Stimulated activated naive CD8-positive, alpha-beta T cell treated with anti-CD3 and anti-CD28 coated beads, Interleukin-15, amount 100 ng/mL, for 72 hours (primary cell): Measurements from ENCODE around the gene UBC.

ENCODE experiments used
- ATAC-seq: fragments of 150-1000 bp; cut with Tn5 transposase; 2 replicates; pipeline ENCODE4 v1.10.0; 2021; ENCODE audit warnings: mild to moderate bottlenecking, moderate library complexity
- DNase-seq, 2 donors: peaks; one replicate each; pipeline ENCODE4 v3.0.0; 2021 to 2022
- H3K27ac Mint-ChIP-seq, 2 donors: one replicate each; pipeline ENCODE4 v1.8.0; 2022; ENCODE audit warnings: mild to moderate bottlenecking in 2 of 2, mixed read lengths in 2 of 2, moderate library complexity in 2 of 2
- H3K27me3 Mint-ChIP-seq: one replicate; pipeline ENCODE4 v1.8.0; 2022; ENCODE audit warnings: mixed read lengths
- H3K4me1 Mint-ChIP-seq: one replicate; pipeline ENCODE4 v1.8.0; 2022; ENCODE audit warnings: mild to moderate bottlenecking, mixed read lengths
- H3K4me3 Mint-ChIP-seq, 2 donors: one replicate each; pipeline ENCODE4 v1.8.0; 2022; ENCODE audit warnings: mild to moderate bottlenecking in 2 of 2, mixed read lengths in 2 of 2, moderate library complexity in 1 of 2
- H3K9me3 Mint-ChIP-seq, 2 donors: one replicate each; pipeline ENCODE4 v1.8.0; 2022; ENCODE audit warnings: mixed read lengths in 2 of 2

The UBC gene

GRCh38 chr12:124914392-124915238 is at the start of gene UBC:
UBC (minus strand) TSS chr12:124914650; CDS start chr12:124913771, 879 bp downstream.
- peaks cover 89% of the 10 kb centered on the region for H3K4me1 Mint-ChIP-seq
- H3K4me3 Mint-ChIP-seq, result peak within 1 kb of the TSS; percentile 99 to 100
- H3K27me3 Mint-ChIP-seq, result no peaks in the 10 kb centered on the region
- DNase-seq (peak; percentile 91 to 94), ATAC-seq (peak; percentile 44)
- peak within 1 kb of the TSS; percentile 100 for H3K27ac Mint-ChIP-seq
- H3K9me3 Mint-ChIP-seq, result no peaks in the 10 kb centered on the region

GRCh38 chr12:124963211-124963610 is 48.8 kb upstream of the UBC start:
- no peaks in the 10 kb centered on the region for H3K27me3 Mint-ChIP-seq
- no peak overlapping the region for H3K4me3 Mint-ChIP-seq
- H3K9me3 Mint-ChIP-seq, result no peaks in the 10 kb centered on the region
- H3K4me1 Mint-ChIP-seq, result no peaks in the 10 kb centered on the region
- no peak for ATAC-seq
- DNase-seq, result no peak
- H3K27ac Mint-ChIP-seq, result no peak overlapping the region

GRCh38 chr12:124961055-124961454 is 46.6 kb upstream of the UBC start:
- ATAC-seq (no peak), DNase-seq (no peak)
- Mint-ChIP-seq H3K4me3 (no peak overlapping the region), H3K27me3 (no peaks in the 10 kb centered on the region), H3K4me1 (no peaks in the 10 kb centered on the region), H3K9me3 (no peaks in the 10 kb centered on the region), H3K27ac (peak overlapping the region in 1 of 2 donors; percentile 88)

GRCh38 chr12:124956571-124956970 is 42.1 kb upstream of the UBC start:
- H3K9me3 Mint-ChIP-seq, result no peaks in the 10 kb centered on the region
- H3K4me1 Mint-ChIP-seq, result no peaks in the 10 kb centered on the region
- ATAC-seq (no peak), DNase-seq (no peak)
- H3K27ac Mint-ChIP-seq, result no peak overlapping the region
- H3K27me3 Mint-ChIP-seq, result no peaks in the 10 kb centered on the region
- no peak overlapping the region for H3K4me3 Mint-ChIP-seq

GRCh38 chr12:124954771-124955170 is 40.3 kb upstream of the UBC start:
- no peaks in the 10 kb centered on the region for H3K9me3 Mint-ChIP-seq
- H3K4me1 Mint-ChIP-seq, result no peaks in the 10 kb centered on the region
- no peak overlapping the region for H3K4me3 Mint-ChIP-seq
- DNase-seq (no peak), ATAC-seq (no peak)
- H3K27ac Mint-ChIP-seq, result no peak overlapping the region
- no peaks in the 10 kb centered on the region for H3K27me3 Mint-ChIP-seq

- Mint-ChIP-seq H3K4me3 (no peak overlapping the region), H3K4me1 (no peaks in the 10 kb centered on the region), H3K9me3 (no peaks in the 10 kb centered on the region), H3K27ac (no peak overlapping the region), H3K27me3 (no peaks in the 10 kb centered on the region)
- ATAC-seq (no peak), DNase-seq (no peak)
Observed at GRCh38 chr12:124953689-124954405, 39.4 kb upstream of the UBC start.

- no peaks in the 10 kb centered on the region for H3K9me3 Mint-ChIP-seq
- H3K4me1 Mint-ChIP-seq, result no peaks in the 10 kb centered on the region
- no peak overlapping the region for H3K4me3 Mint-ChIP-seq
- no peaks in the 10 kb centered on the region for H3K27me3 Mint-ChIP-seq
- DNase-seq (no peak), ATAC-seq (no peak)
- no peak overlapping the region for H3K27ac Mint-ChIP-seq
Observed at GRCh38 chr12:124952801-124953200, 38.4 kb upstream of the UBC start.

GRCh38 chr12:124952295-124952694 is 37.8 kb upstream of the UBC start:
- ATAC-seq (peak; percentile 29), DNase-seq (no peak)
- Mint-ChIP-seq H3K27me3 (no peaks in the 10 kb centered on the region), H3K27ac (no peak overlapping the region), H3K4me3 (no peak overlapping the region), H3K9me3 (no peaks in the 10 kb centered on the region), H3K4me1 (no peaks in the 10 kb centered on the region)

- H3K4me3 Mint-ChIP-seq, result no peak overlapping the region
- no peaks in the 10 kb centered on the region for H3K9me3 Mint-ChIP-seq
- DNase-seq, result no peak
- H3K27ac Mint-ChIP-seq, result no peak overlapping the region
- H3K27me3 Mint-ChIP-seq, result no peaks in the 10 kb centered on the region
- ATAC-seq, result no peak
- H3K4me1 Mint-ChIP-seq, result no peaks in the 10 kb centered on the region
Observed at GRCh38 chr12:124949779-124950728, 35.6 kb upstream of the UBC start.

GRCh38 chr12:124949066-124949465 is 34.6 kb upstream of the UBC start:
- no peak overlapping the region for H3K4me3 Mint-ChIP-seq
- H3K4me1 Mint-ChIP-seq, result no peaks in the 10 kb centered on the region
- DNase-seq (no peak), ATAC-seq (no peak)
- H3K9me3 Mint-ChIP-seq, result no peaks in the 10 kb centered on the region
- H3K27me3 Mint-ChIP-seq, result no peaks in the 10 kb centered on the region
- no peak overlapping the region for H3K27ac Mint-ChIP-seq

- ATAC-seq, result no peak
- no peak for DNase-seq
- Mint-ChIP-seq H3K27me3 (no peaks in the 10 kb centered on the region), H3K9me3 (no peaks in the 10 kb centered on the region), H3K4me3 (no peak overlapping the region), H3K27ac (peak overlapping the region in 1 of 2 donors; percentile 19), H3K4me1 (no peaks in the 10 kb centered on the region)
Observed at GRCh38 chr12:124947561-124948398, 33.3 kb upstream of the UBC start.

GRCh38 chr12:124947013-124947412 is 32.6 kb upstream of the UBC start:
- Mint-ChIP-seq H3K27me3 (no peaks in the 10 kb centered on the region), H3K27ac (no peak overlapping the region), H3K9me3 (no peaks in the 10 kb centered on the region), H3K4me3 (no peak overlapping the region), H3K4me1 (no peaks in the 10 kb centered on the region)
- DNase-seq (no peak), ATAC-seq (no peak)

- no peak overlapping the region for H3K27ac Mint-ChIP-seq
Observed at GRCh38 chr12:124946447-124946793, 32.0 kb upstream of the UBC start.

GRCh38 chr12:124941170-124941527 is 26.7 kb upstream of the UBC start:
- peaks cover 16% of the 10 kb centered on the region for H3K4me1 Mint-ChIP-seq
- DNase-seq (no peak), ATAC-seq (no peak)
- no peak overlapping the region for H3K4me3 Mint-ChIP-seq
- H3K9me3 Mint-ChIP-seq, result no peaks in the 10 kb centered on the region
- no peaks in the 10 kb centered on the region for H3K27me3 Mint-ChIP-seq
- H3K27ac Mint-ChIP-seq, result no peak overlapping the region

More at GRCh38 chr12:124946447-124946793, 32.0 kb upstream of the UBC start:
- ATAC-seq (no peak), DNase-seq (no peak)
- no peak overlapping the region for H3K4me3 Mint-ChIP-seq
- no peaks in the 10 kb centered on the region for H3K9me3 Mint-ChIP-seq
- no peaks in the 10 kb centered on the region for H3K27me3 Mint-ChIP-seq
- H3K4me1 Mint-ChIP-seq, result no peaks in the 10 kb centered on the region
